Measurements from ENCODE around the gene PCP4. TPM values are rescaled to one million over a fixed set of nuclear protein-coding genes. Genes with fewer than 3 reads are reported as not detected.

The PCP4 gene
- total RNA-seq, 1 experiment from 2014 or later: not detected

Other genes starting within 250 kb of the PCP4 start
- gene IGSF5, start 122.3 kb upstream of the PCP4 start, total RNA-seq (2014; rRNA removed; shearing (Covaris generic)): 0.48 TPM in 2 replicates

Data from SK-MEL-5 (cell line).